Esophagus squamous epithelium (tissue), 5 donors: ENCODE results near the gene TGFBRAP1. TPM values are rescaled to one million over a fixed set of nuclear protein-coding genes. Genes with fewer than 3 reads are reported as not detected.

Experiments used
- DNase-seq: peaks from one replicate; lab custom pipeline; 2025; lab: John Stamatoyannopoulos, UW
- H3K27ac ChIP-seq, 4 donors: fragments of 200-600 bp; sonication (generic); one replicate each; pipeline ENCODE4 v1.5.1; 2016 to 2019; ENCODE audit warnings: mild to moderate bottlenecking in 1 of 4
- H3K27me3 ChIP-seq, 4 donors: fragments of 200-600 bp; sonication (generic); 1 replicate in 3 of 4; 2 replicates in 1 of 4; pipeline versions ENCODE4 v1.5.1 to v1.6.0; 2017 to 2021; ENCODE audit warnings: antibody characterized with exemption in 1 of 4
- H3K36me3 ChIP-seq, 3 donors: fragments of 200-600 bp; sonication (generic); one replicate each; pipeline ENCODE4 v1.5.1; 2016 to 2019
- H3K4me1 ChIP-seq, 3 donors: fragments of 200-600 bp; sonication (generic); one replicate each; pipeline ENCODE4 v1.5.1; 2017 to 2019
- H3K4me3 ChIP-seq, 4 donors: fragments of 200-600 bp; sonication (generic); 1 replicate in 3 of 4; 2 replicates in 1 of 4; pipeline ENCODE4 v1.5.1; 2016 to 2019; ENCODE audit warnings: mild to moderate bottlenecking in 2 of 4, moderate library complexity in 1 of 4
- H3K9me3 ChIP-seq, 3 donors: fragments of 200-600 bp; sonication (generic); one replicate each; pipeline ENCODE4 v1.5.1; 2016 to 2019
- CTCF ChIP-seq, 6 experiments: fragments of 450-650 bp in 4 of 6; fragments of 200-600 bp in 2 of 6; sonication (generic) in 2 of 6; IDR thresholded peaks; one replicate each; pipeline ENCODE4 v1.5.1; 2016 to 2019; ENCODE audit warnings: antibody characterized with exemption in 6 of 6, mild to moderate bottlenecking in 4 of 6, moderate library complexity in 4 of 6
- POLR2A ChIP-seq, 4 donors: fragments of 450-650 bp; IDR thresholded peaks; one replicate each; pipeline ENCODE4 v1.6.1; 2017; ENCODE audit warnings: antibody characterized with exemption in 4 of 4, mild to moderate bottlenecking in 4 of 4, moderate library complexity in 3 of 4
- WGBS, 2 donors: methylation state at CpG; one replicate each; pipeline ENCODE4 v1.1.5; 2018; 5-methylcytosine and 5-hydroxymethylcytosine counted together
- intact Hi-C: fragments of 100-400 bp; cut with DNase I; formaldehyde crosslinking; loops from one replicate; pipeline ENCODE4 v1.15.0; 2022
- total RNA-seq, 4 donors: library from RNA; depleted of rRNA; stranded (reverse); fragments of >200 nt; gene quantifications; one replicate each; pipeline ENCODE4 v1.1.0, GENCODE V29; 2016
- donor health status: DM: yes; HTN: yes; CAD: no.

The TGFBRAP1 gene
- total RNA-seq, 4 donors from 2014 or later = 11.7 to 24.6 (median 15.6) TPM

GRCh38 chr2:105371810-105372209 lies 42.3 kb upstream of the TGFBRAP1 start:
- no peaks in the 10 kb centered on the region for H3K27me3 ChIP-seq
- H3K4me3 ChIP-seq = no peak overlapping the region
- H3K4me1 ChIP-seq = peaks cover 21 to 86% (median 63%) of the 10 kb centered on the region in 3 donors
- WGBS, 2 donors = 37 to 42% methylated on average over 4 of the region's 4 CpGs
- peak overlapping the region; percentile 47 to 95 (median 87) for H3K27ac ChIP-seq
- H3K9me3 ChIP-seq = no peaks in the 10 kb centered on the region
- TF ChIP-seq POLR2A (IDR thresholded peaks at IDR 0.05) (no peak), CTCF (IDR thresholded peaks at IDR 0.05) (no peak)
- DNase-seq = no peak
- intact Hi-C loops = no loop called here
- peaks cover 0 to 41% (median 7%) of the 10 kb centered on the region in 3 donors for H3K36me3 ChIP-seq

GRCh38 chr2:105371156-105371555 lies 41.6 kb upstream of the TGFBRAP1 start:
- no peak for DNase-seq
- TF ChIP-seq POLR2A (IDR thresholded peaks at IDR 0.05) = no peak
- no peak for TF ChIP-seq CTCF (IDR thresholded peaks at IDR 0.05)
- Histone ChIP-seq H3K36me3 (peaks cover 0 to 46% (median 7%) of the 10 kb centered on the region in 3 donors), H3K4me1 (peaks cover 21 to 79% (median 60%) of the 10 kb centered on the region in 3 donors), H3K27me3 (no peaks in the 10 kb centered on the region), H3K4me3 (no peak overlapping the region), H3K9me3 (no peaks in the 10 kb centered on the region), H3K27ac (peak overlapping the region; percentile 1 to 95 (median 87))
- WGBS, 2 donors = 58 to 66% methylated on average over 10 of the region's 10 CpGs
- intact Hi-C loops = no loop called here

GRCh38 chr2:105369777-105370690 lies 40.5 kb upstream of the TGFBRAP1 start:
- intact Hi-C loops = loop anchor here (5.0 kb wide), 1 partner anchor 147 kb away; no protein-coding TSS in a partner anchor
- Histone ChIP-seq H3K27me3 (no peaks in the 10 kb centered on the region), H3K4me1 (peaks cover 12 to 68% (median 49%) of the 10 kb centered on the region in 3 donors), H3K27ac (peak overlapping the region in 3 of 4 donors; percentile 87 to 95 (median 87)), H3K9me3 (no peaks in the 10 kb centered on the region), H3K36me3 (peaks cover 2 to 58% (median 7%) of the 10 kb centered on the region in 3 donors), H3K4me3 (peak overlapping the region in 1 of 4 donors; percentile 6)
- TF ChIP-seq CTCF (IDR thresholded peaks at IDR 0.05) (peak; percentile 77 to 96 (median 94)), POLR2A (IDR thresholded peaks at IDR 0.05) (no peak)
- DNase-seq = peak; percentile 21
- WGBS, 2 donors = 27 to 65% methylated on average over 15 to 30 of the region's 30 CpGs

- WGBS, 2 donors = 46 to 53% methylated on average over 8 of the region's 8 CpGs
These were observed 39.3 kb upstream of the TGFBRAP1 start for GRCh38 chr2:105368759-105369408.

More at GRCh38 chr2:105368759-105369408, 39.3 kb upstream of the TGFBRAP1 start:
- no peaks in the 10 kb centered on the region for H3K9me3 ChIP-seq
- H3K27ac ChIP-seq = peak overlapping the region in 1 of 4 donors; percentile 21
- no peak overlapping the region for H3K4me3 ChIP-seq
- TF ChIP-seq POLR2A (IDR thresholded peaks at IDR 0.05) = no peak
- TF ChIP-seq CTCF (IDR thresholded peaks at IDR 0.05) = no peak
- DNase-seq = no peak
- no peaks in the 10 kb centered on the region for H3K27me3 ChIP-seq
- H3K4me1 ChIP-seq = peaks cover 10 to 56% (median 37%) of the 10 kb centered on the region in 3 donors
- peaks cover 3 to 69% (median 7%) of the 10 kb centered on the region in 3 donors for H3K36me3 ChIP-seq
- intact Hi-C loops = loop anchor here (5.0 kb wide), 1 partner anchor 148 kb away; no protein-coding TSS in a partner anchor
